Sciatic nerve (tissue), 2 donors: Measurements from ENCODE around the gene TIMM17B. TPM values are rescaled to one million over a fixed set of nuclear protein-coding genes. Genes with fewer than 3 reads are reported as not detected.
"Not testable (repeated sequence)": the region's sequence is repeated elsewhere in the genome, so short reads cannot be mapped to it uniquely, and the experiment has no call there.

ENCODE experiments used
- ATAC-seq: fragments of 200-7000 bp; cut with Tn5 transposase; one replicate; pipeline ENCODE4 v1.9.1; 2020; ENCODE audit warnings: mild to moderate bottlenecking, moderate library complexity
- DNase-seq: peaks from one replicate; pipeline ENCODE4 v3.0.0-alpha.2; 2020; ENCODE audit warnings: low spot score
- intact Hi-C: fragments of 100-400 bp; cut with DNase I; formaldehyde crosslinking; loops from one replicate; pipeline ENCODE4 v1.14.2; 2022
- total RNA-seq: library from RNA; stranded (reverse); fragmentation: NEBNext Ultra II Directional; extraction: Animal tissue kit (Norgen Biotek cat#: 25700); gene quantifications from one replicate; pipeline ENCODE4 v1.2.1, GENCODE V29; 2021
- donor health status: DM: no; HTN: no; CAD: no.
- donor health status: DM: no; HTN: no; CAD: no.

Gene TIMM17B
- total RNA-seq, 1 donor from 2014 or later, result 28.0 TPM

DNA sequence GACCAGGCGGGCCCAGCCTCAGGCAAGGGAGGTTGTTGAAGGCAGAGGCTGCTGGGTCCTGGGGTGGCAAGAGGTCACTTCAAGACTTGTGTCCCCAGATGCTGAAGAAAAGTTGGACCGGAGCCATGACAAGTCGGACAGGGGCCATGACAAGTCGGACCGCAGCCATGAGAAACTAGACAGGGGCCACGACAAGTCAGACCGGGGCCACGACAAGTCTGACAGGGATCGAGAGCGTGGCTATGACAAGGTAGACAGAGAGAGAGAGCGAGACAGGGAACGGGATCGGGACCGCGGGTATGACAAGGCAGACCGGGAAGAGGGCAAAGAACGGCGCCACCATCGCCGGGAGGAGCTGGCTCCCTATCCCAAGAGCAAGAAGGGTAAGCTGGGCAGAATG is 4.6 kb upstream of the TIMM17B start:
- DNase-seq (no peak), ATAC-seq (no peak)
- intact Hi-C loops, result no loop called here

DNA sequence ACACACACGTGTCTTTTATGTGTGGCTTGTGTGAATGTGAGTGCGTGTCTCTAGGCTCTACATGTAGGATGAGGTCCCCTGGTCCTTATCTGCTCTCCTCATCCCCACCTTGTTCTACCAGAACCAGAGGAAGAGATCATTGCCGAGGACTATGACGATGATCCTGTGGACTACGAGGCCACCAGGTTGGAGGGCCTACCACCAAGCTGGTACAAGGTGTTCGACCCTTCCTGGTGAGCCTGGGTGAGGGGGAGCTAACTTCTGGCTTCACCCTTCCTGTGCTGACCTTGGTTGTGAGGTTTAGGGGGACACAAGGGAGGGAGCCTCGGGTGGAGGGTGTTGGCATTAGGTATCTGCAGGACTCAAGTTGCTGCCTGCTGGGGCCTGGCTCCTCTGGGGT is 3.5 kb upstream of the TIMM17B start:
- DNase-seq (no peak), ATAC-seq (no peak)
- intact Hi-C loops, result no loop called here

DNA sequence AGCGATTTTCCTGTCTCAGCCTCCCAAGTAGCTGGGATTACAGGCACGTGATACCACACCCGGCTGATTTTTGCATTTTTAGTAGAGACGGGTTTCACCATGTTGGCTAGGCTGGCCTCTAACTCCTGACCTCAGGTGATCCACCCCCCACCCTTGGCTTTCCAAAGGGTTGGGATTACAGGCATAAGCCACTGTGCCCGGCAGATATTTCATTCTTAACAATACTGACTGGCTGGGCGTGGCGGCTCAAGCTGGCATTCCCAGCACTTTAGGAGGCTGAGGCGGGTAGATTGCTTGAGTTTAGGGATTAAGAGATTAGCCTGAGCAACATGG is 1.5 kb upstream of the TIMM17B start:
- intact Hi-C loops, result no loop called here
- DNase-seq (no peak), ATAC-seq (no peak)

DNA sequence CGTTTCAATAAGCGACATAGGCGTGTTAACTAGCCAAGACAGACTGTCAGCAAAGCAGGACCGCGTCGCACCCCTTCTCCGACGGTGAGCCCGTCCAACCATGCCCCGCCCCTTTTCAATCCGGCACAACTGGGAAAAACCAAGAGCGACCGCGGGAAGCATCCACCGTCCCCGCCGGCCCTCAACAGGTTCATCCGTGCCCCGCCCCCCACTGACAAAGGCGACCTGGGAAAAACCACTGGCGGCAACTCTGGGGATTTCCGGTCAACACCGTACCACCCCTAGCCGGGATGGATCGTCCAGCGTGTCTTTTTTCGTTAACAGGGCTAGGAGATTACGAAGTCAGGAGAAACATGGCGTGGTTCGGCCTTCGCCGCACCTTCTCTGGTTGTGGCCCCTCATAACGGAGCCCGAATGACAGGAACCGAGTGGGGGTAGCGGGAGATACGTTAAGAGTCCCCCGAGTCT is 377 bp downstream of the TIMM17B start:
- DNase-seq (peak; percentile 84), ATAC-seq (peak; percentile 64)
- intact Hi-C loops, result no loop called here

DNA sequence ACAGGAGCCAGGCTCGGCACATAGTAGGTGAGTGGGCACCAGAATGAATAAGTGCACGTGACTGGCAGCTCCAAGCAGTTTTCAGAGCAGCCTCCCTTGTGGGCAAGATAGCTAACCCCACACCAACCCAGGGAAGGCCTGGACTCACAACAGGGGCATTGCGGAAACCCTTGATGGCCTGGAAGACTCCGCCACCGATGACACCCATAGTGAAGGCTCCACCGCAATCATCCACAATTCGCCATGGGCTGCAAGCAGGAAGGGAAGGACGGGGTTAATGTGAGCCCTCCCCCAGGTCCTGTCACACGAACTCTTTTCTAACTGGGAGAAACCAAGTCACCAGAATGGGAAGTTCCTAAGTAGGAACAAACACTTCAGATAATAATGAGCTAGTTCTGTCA is 957 bp downstream of the TIMM17B start:
- ATAC-seq, result no peak
- no peak for DNase-seq
- intact Hi-C loops, result no loop called here

DNA sequence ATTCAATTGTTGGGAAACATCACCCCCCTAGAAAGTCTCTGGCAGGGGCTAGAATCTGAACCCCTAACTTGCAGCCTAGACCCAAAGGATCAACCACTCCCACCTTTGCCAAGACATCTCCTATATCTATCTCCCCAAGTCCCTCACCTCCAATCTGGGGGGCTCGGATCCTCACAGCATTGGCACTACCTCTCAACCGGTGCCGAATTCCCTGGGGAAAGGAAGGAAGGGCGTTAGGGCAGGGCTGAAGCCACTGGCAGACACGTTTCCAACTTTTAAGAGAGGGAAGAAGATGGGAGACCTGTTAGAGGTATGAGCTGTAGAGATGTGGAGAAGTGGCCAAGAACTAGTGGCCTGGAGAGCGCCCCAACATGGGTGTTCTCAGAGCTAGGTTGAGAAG is 2.7 kb downstream of the TIMM17B start:
- intact Hi-C loops, result no loop called here
- DNase-seq, result no peak
- ATAC-seq, result no peak

DNA sequence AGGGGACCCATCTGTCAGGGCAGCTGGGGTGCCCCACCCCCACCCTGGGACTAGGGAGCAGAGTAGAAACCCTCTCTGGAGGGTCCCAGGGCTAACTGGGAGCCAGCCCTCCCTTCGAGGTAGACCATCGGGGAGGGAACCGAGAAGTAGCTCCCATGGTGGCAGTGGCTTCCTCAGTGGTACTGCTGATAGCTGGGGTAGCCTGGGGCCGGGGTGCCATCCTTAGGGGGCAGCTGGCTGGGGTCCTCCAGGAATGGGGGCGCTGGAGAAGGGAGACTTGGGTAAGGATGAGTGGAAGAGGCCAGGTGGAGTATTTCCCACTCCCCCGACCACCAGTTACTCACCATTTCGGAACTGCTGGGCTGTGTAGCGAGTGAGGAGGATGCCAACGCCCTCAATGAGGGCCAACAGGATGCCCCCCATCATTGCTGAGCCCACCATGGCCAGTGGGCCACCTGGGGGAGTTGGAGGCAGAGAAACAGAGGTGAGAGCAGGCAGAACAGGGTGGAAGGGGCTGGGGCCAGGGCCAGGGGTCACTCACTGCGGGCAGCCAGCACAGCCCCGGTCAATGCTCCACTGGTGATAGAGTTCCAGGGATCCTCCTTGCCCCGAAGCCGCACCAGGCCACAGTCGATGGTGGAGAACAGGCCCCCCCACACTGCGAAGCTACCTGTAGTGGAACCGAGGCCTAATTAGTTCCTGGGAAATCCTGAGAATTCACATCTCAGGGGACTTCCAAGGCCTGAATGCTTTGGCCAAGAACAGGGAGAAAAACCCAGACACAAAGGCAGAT is 3.8 kb downstream of the TIMM17B start:
- ATAC-seq (no peak), DNase-seq (no peak)
- intact Hi-C loops, result no loop called here

DNA sequence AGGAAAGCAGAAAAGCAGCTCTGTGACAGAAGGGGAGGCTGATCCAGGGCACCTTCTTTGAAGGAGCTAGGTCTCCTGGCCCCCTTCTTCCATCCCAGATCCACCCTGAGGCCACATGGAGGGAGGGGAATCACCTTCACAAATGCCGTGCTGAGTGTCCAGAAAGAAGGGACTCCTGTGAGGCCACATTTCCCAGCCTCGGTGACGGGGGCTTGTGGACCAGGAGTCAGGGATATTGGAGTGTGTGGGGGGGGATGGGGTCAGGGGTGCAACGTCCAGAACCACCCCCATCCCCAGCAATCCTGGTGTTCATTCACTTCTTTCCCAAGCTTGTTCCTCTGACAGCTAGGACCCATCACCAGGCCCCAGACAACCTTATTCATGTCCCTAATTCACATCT is 4.7 kb downstream of the TIMM17B start:
- ATAC-seq (no peak), DNase-seq (no peak)
- intact Hi-C loops, result no loop called here

DNA sequence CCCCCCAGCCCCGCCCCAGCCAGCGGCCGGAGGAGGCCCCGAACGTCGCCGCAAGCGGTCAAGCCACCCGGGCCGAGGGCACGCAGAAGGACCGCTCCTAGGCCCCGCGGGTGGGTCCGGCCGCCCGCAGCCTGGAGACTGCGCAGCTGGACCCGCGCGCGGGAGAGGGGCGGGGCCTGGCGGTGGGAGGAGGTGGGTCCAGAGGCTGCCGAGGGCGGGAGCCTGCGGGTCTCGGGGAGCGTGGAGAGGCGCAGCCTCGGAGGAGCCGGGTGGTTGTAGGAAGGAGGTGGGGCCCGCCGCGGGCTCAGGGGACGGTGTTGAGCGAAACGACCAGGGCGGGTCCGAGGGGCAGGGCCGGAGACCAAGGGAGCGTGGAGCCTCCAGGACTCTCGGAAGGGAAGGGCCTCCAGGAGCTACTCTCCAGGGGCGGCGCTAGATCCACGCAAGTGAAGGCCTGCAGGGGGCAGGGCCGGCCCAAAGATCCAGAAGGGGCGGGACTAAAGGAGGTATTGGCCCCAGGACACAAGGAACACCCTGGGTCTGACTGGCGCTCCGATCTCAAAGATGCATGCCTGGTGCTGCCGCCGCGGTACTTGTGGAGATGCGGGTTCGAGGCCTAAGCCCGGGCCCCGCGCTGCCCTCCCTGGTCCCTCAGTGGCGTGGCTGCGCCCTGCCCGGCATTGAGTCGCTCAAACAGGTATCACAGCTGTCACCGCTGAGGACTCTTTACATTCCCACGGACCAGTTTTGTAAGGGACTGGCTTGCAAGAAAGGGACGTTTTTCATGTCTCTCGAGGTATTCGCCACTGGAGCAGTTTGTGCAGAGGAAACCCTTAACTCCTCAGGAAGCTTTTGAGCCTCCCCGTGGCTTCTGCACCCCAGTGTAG is 5.9 kb downstream of the TIMM17B start:
- ATAC-seq, result peak; percentile 96
- DNase-seq, result peak; percentile 91
- intact Hi-C loops, result no loop called here

DNA sequence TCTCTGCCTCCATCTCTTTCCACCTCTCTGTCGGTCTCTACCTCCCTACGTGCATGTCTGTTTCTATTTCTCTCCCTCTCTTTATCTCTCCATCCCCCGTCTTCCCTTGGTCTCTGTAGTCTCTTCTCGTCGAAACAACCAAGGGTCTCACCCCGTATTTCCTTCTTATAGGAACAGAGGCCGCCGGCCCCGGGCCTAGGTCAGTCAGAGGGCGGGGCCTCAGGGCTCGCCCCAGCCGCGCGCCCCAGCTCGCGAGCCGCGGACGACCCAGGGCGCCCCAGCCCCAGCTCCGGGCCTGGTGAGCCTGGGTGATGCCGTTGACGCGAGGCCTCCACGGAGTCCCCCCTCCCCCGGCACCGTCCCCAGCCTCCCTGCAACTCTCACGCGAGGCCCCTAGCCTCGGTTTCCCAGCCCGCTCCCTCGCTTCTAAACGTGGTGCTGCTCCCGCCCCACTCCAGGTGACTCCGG is 6.6 kb downstream of the TIMM17B start:
- ATAC-seq (peak; percentile 34), DNase-seq (no peak)
- intact Hi-C loops, result no loop called here

DNA sequence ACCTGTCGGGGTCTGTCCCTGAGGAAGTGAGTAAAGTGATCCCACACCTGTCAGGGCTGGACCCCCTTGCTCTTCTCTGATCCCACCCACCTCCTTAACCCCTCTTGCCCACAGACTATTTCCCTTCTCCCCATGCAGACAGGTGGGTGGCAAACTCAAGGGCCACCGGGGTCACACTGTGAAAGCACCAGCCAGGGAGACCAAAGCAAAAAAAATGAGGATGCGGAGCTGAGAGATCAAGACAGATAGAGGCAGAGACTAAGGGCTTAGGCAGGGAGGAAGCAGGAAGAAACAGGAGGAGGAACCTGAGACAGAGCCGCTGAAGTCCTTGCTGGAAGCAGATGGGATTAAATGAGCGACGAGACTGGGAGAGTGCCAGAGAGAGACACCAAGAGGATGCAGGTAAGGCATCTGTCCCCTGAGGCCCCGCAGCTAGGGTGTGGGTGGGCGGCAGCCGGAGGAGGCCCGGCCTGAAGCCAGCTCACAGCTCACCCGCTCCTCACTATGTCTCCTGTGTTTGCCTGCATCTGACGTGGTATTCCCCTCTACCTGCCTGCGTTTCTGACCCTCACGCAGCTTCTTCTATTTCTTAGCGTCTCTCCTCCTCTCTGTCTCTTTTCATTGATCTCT is 7.2 kb downstream of the TIMM17B start:
- no peak for ATAC-seq

DNA sequence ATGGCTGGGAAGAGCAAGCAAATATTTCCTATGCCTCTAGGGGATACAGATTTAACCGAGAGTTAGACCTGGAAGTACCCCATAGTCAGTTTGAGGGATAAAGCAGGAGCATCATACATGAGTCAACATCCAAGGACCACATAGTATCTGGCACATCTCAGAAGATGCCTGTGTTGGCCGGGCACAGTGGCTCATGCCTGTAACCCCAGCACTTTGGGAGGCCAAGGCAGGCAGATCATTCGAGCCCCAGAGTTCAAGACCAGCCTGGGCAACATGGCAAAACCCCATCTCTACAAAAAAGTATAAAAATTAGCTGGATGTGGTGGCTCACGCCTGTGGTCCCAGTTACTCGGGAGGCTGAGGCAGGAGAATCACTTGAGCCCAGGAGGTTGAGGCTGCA is 11.0 kb downstream of the TIMM17B start:
- ATAC-seq, DNase-seq, intact Hi-C loops: not testable (repeated sequence)

More for the DNA sequence above, 7.2 kb downstream of the TIMM17B start:
- intact Hi-C loops, result no loop called here
- DNase-seq, result no peak

DNA sequence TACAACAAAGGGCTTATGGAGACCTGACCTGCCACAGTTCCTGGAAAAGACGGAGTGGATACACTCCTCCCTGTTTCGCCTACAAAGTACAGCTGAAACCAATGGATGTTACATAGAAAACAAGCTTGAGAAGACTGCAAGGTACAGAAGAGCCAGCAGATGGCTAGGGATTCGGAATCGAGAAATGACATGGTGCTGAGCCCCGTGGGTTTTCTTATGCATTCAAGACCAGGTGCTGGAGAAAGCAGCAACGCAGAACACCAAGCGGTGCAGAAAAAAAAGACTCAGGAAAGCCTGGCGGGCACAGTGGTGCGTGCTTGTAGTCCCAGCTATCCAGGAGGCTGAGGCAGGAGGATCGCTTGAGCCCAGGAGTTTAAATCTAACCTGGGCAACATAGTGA is 13.8 kb downstream of the TIMM17B start:
- DNase-seq, result no peak
- no peak for ATAC-seq
- intact Hi-C loops, result no loop called here

DNA sequence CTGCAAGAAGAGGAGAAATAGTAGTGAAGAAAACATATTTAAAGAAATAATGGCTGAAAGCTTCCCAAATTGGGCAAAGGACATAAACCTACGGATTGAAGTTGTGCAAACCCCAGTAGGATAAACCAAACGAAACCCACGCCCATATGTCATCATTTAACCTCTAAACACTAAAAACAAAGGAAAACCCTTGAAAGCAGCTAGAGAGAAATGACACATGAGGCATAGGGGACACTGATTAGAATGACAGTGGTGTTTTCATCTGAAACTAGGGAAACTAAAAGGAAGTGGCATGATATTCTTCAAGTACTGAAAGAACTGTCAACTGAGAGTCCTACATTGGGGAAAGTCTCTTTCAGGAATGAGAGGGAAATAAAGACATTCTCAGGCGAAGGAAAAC is 20.6 kb downstream of the TIMM17B start:
- ATAC-seq, DNase-seq, intact Hi-C loops: not testable (repeated sequence)

DNA sequence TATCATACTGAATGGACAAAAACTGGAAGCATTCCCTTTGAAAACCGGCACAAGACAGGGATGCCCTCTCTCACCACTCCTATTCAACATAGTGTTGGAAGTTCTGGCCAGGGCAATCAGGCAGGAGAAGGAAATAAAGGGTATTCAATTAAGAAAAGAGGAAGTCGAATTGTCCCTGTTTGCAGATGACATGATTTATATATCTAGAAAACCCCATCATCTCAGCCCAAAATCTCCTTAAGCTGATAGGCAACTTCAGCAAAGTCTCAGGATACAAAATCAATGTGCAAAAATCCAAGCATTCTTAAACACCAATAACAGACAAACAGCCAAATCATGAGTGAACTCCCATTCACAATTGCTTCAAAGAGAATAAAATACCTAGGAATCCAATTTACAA is 25.6 kb downstream of the TIMM17B start:
- intact Hi-C loops, ATAC-seq, DNase-seq: not testable (repeated sequence)

DNA sequence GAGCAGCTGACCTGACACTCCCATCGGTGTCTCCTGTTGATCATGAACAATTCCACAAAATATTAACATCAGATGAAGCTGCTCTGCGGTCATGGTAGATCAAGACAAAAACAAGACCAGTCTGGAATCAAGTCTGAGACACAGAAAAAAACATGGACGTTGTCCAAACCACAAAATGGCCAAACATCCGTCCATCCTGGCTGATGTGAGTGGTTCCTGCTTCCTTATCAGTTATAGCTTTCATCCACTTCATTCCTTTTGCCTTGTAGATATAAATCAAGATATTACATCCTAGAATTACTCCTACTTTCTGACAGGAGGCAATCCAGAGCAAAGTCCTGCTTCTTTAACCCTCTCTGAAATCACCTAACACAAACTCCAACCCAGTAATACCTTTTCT is 33.4 kb downstream of the TIMM17B start:
- DNase-seq (no peak), ATAC-seq (peak; percentile 59)
- intact Hi-C loops, result no loop called here

DNA sequence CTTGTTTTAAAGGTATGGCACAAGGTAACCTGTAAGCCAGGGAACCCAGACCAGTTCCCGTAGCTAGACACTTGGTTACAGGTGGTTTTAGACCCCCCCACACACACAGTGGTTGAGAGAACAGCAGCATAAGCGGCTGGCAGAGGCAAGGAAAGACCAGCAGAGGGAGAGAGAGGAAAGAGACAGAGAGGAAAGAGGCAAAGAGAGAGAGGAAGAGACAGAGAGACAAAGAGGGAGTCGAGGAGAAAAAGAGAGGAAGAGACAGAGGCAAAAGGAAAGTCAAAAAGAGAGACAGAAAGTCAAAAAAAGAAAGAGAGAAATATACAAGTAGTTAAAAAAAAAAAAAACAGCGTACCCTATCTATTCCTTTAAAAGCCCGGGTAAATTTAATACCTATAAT is 42.7 kb downstream of the TIMM17B start:
- ATAC-seq (no peak), DNase-seq (no peak)
- intact Hi-C loops, result no loop called here

DNA sequence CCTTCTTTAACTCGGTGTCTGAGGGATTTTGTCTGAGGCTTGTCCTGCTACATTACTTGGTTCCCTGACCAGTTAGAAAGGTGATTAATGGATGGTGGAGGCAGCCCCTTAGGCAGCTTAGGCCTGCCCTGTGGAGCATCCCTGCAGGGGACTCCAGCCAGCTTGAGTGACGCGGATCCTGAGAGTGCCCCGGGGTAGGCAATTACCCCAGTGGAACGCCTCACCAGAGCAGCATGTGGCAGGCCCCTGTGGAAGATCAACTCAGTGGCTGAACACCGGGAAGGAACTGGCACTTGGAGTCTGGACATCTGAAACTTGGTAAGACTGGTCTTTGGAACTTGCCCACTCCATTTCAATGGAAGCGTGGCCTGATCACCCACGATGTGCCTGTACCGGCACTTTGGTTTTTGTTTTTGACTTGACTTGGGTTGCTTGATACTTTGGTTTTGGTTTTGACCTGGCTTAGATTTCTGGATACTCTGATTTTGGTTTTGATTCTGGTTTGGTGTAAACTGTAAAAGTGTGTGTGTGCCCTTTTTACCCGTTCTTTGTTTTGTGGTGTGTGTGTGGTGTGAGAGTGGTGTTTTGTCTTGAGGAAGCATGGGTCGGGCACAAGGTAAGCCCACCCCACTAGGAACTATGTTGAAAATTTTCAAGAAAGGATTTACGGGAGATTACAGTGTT is 43.3 kb downstream of the TIMM17B start:
- intact Hi-C loops, DNase-seq, ATAC-seq: not testable (repeated sequence)

DNA sequence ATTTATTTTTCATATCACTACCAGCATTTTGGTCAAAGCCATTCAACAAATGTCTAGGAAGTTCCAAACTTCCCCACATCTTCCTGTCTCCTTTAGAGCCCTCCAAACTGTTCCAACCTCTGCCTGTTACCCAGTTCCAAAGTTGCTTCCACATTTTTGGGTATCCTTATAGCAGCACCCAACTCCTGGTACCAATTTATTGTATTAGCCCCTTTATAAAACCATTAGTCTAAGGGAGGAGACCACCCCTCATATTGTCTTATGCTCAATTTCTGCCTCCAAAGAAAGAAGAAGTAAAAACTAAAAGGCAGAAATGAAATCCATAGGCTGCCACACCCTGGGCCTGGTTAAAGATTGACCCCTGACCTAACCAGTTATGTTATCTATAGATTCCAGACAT is 44.1 kb downstream of the TIMM17B start:
- intact Hi-C loops, ATAC-seq: not testable (repeated sequence)

More for the DNA sequence above, 44.1 kb downstream of the TIMM17B start:
- not testable (repeated sequence) for DNase-seq
